ENCODE measurements around the gene PLXDC2. TPM values are rescaled to one million over a fixed set of nuclear protein-coding genes. Genes with fewer than 3 reads are reported as not detected.

PLXDC2 gene
- total RNA-seq, 1 experiment from 2014 or later = 0.21 TPM

- Histone ChIP-seq H3K9me3 (ENCODE audit: control insufficient read depth, insufficient read depth, low read depth, low read length) (no peaks in the 10 kb centered on the region), H3K36me3 (ENCODE audit: control insufficient read depth, insufficient read depth, low read length) (no peaks in the 10 kb centered on the region; the same call in 1 of the 2 replicates), H3K4me3 (ENCODE audit: low read depth in 2 of 2, low read length in 2 of 2) (no peak overlapping the region), H3K4me1 (ENCODE audit: control insufficient read depth, insufficient read depth, low read length) (no peaks in the 10 kb centered on the region), H3K27me3 (ENCODE audit: control insufficient read depth, insufficient read depth, low read length) (no peaks in the 10 kb centered on the region), H3K27ac (ENCODE audit: low read length) (no peak overlapping the region)
- ChIA-PET POLR2A (no interaction called here), CTCF (no interaction called here)
- intact Hi-C loops (cut with micrococcal nuclease; ENCODE audit: unreplicated experiment) (no loop called here), in situ Hi-C loops (cut with HindIII; ENCODE audit: low pct_unique_long_range_greater_than_20kb, low sequenced_read_pairs) (no loop called here)
- no peak for ATAC-seq
- no peak for DNase-seq (ENCODE audit: low read depth, low spot score)
- TF ChIP-seq TCF7L2 (IDR thresholded peaks at IDR 0.05; ENCODE audit: low read depth, low read length) = no peak
- no peak for TF ChIP-seq POLR2AphosphoS5 (IDR thresholded peaks at IDR 0.05; ENCODE audit: low read depth, low read length)
- no peak for TF ChIP-seq REST (IDR thresholded peaks at IDR 0.05; ENCODE audit: insufficient read depth in 1 of 2, low read depth in 2 of 2, low read length in 1 of 2)
- no peak for TF ChIP-seq SIN3A (IDR thresholded peaks at IDR 0.05; ENCODE audit: borderline replicate concordance, insufficient read depth, low read depth, low read length)
- no peak for TF ChIP-seq CTCF (IDR thresholded peaks at IDR 0.05)
- BruUV-seq (replicated peaks) = no TSS peak
These were observed 29.5 kb downstream of the PLXDC2 start for GRCh38 chr10:19845503-19846368.

- CTCF ChIA-PET = no interaction called here
- DNase-seq (ENCODE audit: low read depth, low spot score) = no peak
- TF ChIP-seq REST (IDR thresholded peaks at IDR 0.05; ENCODE audit: insufficient read depth in 1 of 2, low read depth in 2 of 2, low read length in 1 of 2) (no peak), SIN3A (IDR thresholded peaks at IDR 0.05; ENCODE audit: borderline replicate concordance, insufficient read depth, low read depth, low read length) (no peak), POLR2AphosphoS5 (IDR thresholded peaks at IDR 0.05; ENCODE audit: low read depth, low read length) (no peak), CTCF (IDR thresholded peaks at IDR 0.05) (no peak), TCF7L2 (IDR thresholded peaks at IDR 0.05; ENCODE audit: low read depth, low read length) (no peak)
- POLR2A ChIA-PET = no interaction called here
- Histone ChIP-seq H3K27me3 (ENCODE audit: control insufficient read depth, insufficient read depth, low read length) (no peaks in the 10 kb centered on the region), H3K27ac (ENCODE audit: low read length) (no peak overlapping the region), H3K9me3 (ENCODE audit: control insufficient read depth, insufficient read depth, low read depth, low read length) (no peaks in the 10 kb centered on the region), H3K4me1 (ENCODE audit: control insufficient read depth, insufficient read depth, low read length) (no peaks in the 10 kb centered on the region), H3K4me3 (ENCODE audit: low read depth in 2 of 2, low read length in 2 of 2) (no peak overlapping the region), H3K36me3 (ENCODE audit: control insufficient read depth, insufficient read depth, low read length) (no peaks in the 10 kb centered on the region)
- intact Hi-C loops (cut with micrococcal nuclease; ENCODE audit: unreplicated experiment) (no loop called here), in situ Hi-C loops (cut with HindIII; ENCODE audit: low pct_unique_long_range_greater_than_20kb, low sequenced_read_pairs) (no loop called here)
- no TSS peak for BruUV-seq (replicated peaks)
- ATAC-seq = no peak
These were observed 31.1 kb downstream of the PLXDC2 start for GRCh38 chr10:19847321-19847720.

All from Panc1 (cell line).